ENCODE data around the gene RPN2. TPM values are rescaled to one million over a fixed set of nuclear protein-coding genes. Genes with fewer than 3 reads are reported as not detected.

Gene RPN2
- total RNA-seq, 2 experiments from 2014 or later, result 110 to 138 TPM

- Histone ChIP-seq H3K4me2 (ENCODE audit: low read length) (no peak overlapping the region), H3K9me2 (ENCODE audit: insufficient read depth, low read length) (no peaks in the 10 kb centered on the region), H3K4me1 (ENCODE audit: insufficient read depth, low read length, poor library complexity, severe bottlenecking) (no peaks in the 10 kb centered on the region), H3K36me3 (ENCODE audit: insufficient read depth, low read length) (no peaks in the 10 kb centered on the region), H2AFZ (ENCODE audit: low read length) (no peak overlapping the region), H3K9me3 (ENCODE audit: low read length) (no peaks in the 10 kb centered on the region), H4K20me1 (ENCODE audit: insufficient read depth, low read length) (no peaks in the 10 kb centered on the region), H3K27ac (ENCODE audit: low read depth, low read length, poor library complexity, severe bottlenecking) (no peak overlapping the region), H3K79me2 (ENCODE audit: insufficient read depth, low read depth, low read length) (no peaks in the 10 kb centered on the region), H3K4me3 (ENCODE audit: low read depth, low read length, poor library complexity, severe bottlenecking) (no peak overlapping the region)
- CTCF ChIA-PET (ENCODE audit: unreplicated experiment), result no interaction called here
- DNase-seq (ENCODE audit: low spot score), result no peak
- BruUV-seq (replicated peaks), result no TSS peak
- intact Hi-C loops (cut with micrococcal nuclease; ENCODE audit: unreplicated experiment), result no loop called here
- TF ChIP-seq CTCF (conservative IDR thresholded peaks at IDR 0.05; ENCODE audit: low read length), result no peak
- no peak for TF ChIP-seq EZH2phosphoT487 (IDR thresholded peaks at IDR 0.05; ENCODE audit: borderline replicate concordance, low read depth, low read length)
- POLR2A ChIA-PET, result no interaction called here
Measured at GRCh38 chr20:37161830-37162549, 17.1 kb upstream of the RPN2 start.

GRCh38 chr20:37162646-37163045, 16.5 kb upstream of the RPN2 start:
- ChIA-PET POLR2A (no interaction called here), CTCF (ENCODE audit: unreplicated experiment) (no interaction called here)
- Histone ChIP-seq H3K79me2 (ENCODE audit: insufficient read depth, low read depth, low read length) (no peaks in the 10 kb centered on the region), H3K4me3 (ENCODE audit: low read depth, low read length, poor library complexity, severe bottlenecking) (no peak overlapping the region), H3K4me1 (ENCODE audit: insufficient read depth, low read length, poor library complexity, severe bottlenecking) (no peaks in the 10 kb centered on the region), H3K27ac (ENCODE audit: low read depth, low read length, poor library complexity, severe bottlenecking) (no peak overlapping the region), H2AFZ (ENCODE audit: low read length) (no peak overlapping the region), H3K9me3 (ENCODE audit: low read length) (no peaks in the 10 kb centered on the region), H3K36me3 (ENCODE audit: insufficient read depth, low read length) (no peaks in the 10 kb centered on the region), H3K4me2 (ENCODE audit: low read length) (no peak overlapping the region), H4K20me1 (ENCODE audit: insufficient read depth, low read length) (no peaks in the 10 kb centered on the region), H3K9me2 (ENCODE audit: insufficient read depth, low read length) (no peaks in the 10 kb centered on the region)
- TF ChIP-seq EZH2phosphoT487 (IDR thresholded peaks at IDR 0.05; ENCODE audit: borderline replicate concordance, low read depth, low read length), result no peak
- TF ChIP-seq CTCF (conservative IDR thresholded peaks at IDR 0.05; ENCODE audit: low read length), result no peak
- no peak for DNase-seq (ENCODE audit: low spot score)
- intact Hi-C loops (cut with micrococcal nuclease; ENCODE audit: unreplicated experiment), result no loop called here
- BruUV-seq (replicated peaks), result no TSS peak

- Histone ChIP-seq H3K9me3 (ENCODE audit: low read length) (no peaks in the 10 kb centered on the region), H3K79me2 (ENCODE audit: insufficient read depth, low read depth, low read length) (no peaks in the 10 kb centered on the region), H3K27ac (ENCODE audit: low read depth, low read length, poor library complexity, severe bottlenecking) (no peak overlapping the region), H3K4me2 (ENCODE audit: low read length) (no peak overlapping the region), H3K4me1 (ENCODE audit: insufficient read depth, low read length, poor library complexity, severe bottlenecking) (no peaks in the 10 kb centered on the region), H4K20me1 (ENCODE audit: insufficient read depth, low read length) (no peaks in the 10 kb centered on the region), H2AFZ (ENCODE audit: low read length) (no peak overlapping the region), H3K9me2 (ENCODE audit: insufficient read depth, low read length) (no peaks in the 10 kb centered on the region), H3K36me3 (ENCODE audit: insufficient read depth, low read length) (no peaks in the 10 kb centered on the region), H3K4me3 (ENCODE audit: low read depth, low read length, poor library complexity, severe bottlenecking) (no peak overlapping the region)
- ChIA-PET POLR2A (no interaction called here), CTCF (ENCODE audit: unreplicated experiment) (no interaction called here)
- intact Hi-C loops (cut with micrococcal nuclease; ENCODE audit: unreplicated experiment), result no loop called here
- TF ChIP-seq EZH2phosphoT487 (IDR thresholded peaks at IDR 0.05; ENCODE audit: borderline replicate concordance, low read depth, low read length), result no peak
- TF ChIP-seq CTCF (conservative IDR thresholded peaks at IDR 0.05; ENCODE audit: low read length), result no peak
- no TSS peak for BruUV-seq (replicated peaks)
- DNase-seq (ENCODE audit: low spot score), result no peak
Measured at GRCh38 chr20:37163832-37164554, 15.1 kb upstream of the RPN2 start.
